ENCODE results near the gene CLDN34.
A peak's percentile ranks its signal among the peaks of the same experiment; 100 is the strongest.

The CLDN34 gene

DNA sequence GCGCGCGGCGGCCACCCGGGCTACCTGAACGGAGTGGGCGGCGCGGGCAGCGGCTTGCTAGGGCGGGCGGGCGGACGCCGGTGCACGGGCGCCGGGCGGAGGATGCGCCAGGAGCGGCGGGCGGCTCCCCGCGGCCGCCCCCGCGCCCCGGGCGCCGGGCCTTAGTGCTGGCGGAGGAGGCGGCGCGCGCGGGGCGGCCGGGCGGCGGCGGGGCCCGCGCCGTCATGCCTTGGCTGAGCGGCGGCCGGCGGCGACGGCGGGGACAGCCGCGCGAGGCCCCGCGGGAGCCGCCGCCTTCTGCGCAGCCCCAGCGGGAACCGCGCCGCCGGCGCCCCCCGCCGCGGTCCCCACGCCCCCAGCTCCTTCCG, 48.2 kb downstream of the CLDN34 start:
- Histone ChIP-seq H3K27ac (ENCODE audit: low read depth, low read length) (peak overlapping the region; percentile 67), H3K4me1 (ENCODE audit: control insufficient read depth, insufficient read depth, low read length) (peaks cover 48% of the 10 kb centered on the region), H3K9ac (ENCODE audit: low read depth, low read length) (no peak overlapping the region), H3K36me3 (ENCODE audit: control insufficient read depth, insufficient read depth, low read length) (no peaks in the 10 kb centered on the region; the same call in 1 of the 2 replicates), H3K27me3 (ENCODE audit: control insufficient read depth, insufficient read depth, low read length) (no peaks in the 10 kb centered on the region), H3K9me3 (ENCODE audit: control insufficient read depth, insufficient read depth, low read length) (no peaks in the 10 kb centered on the region), H3K4me3 (ENCODE audit: low read depth, low read length) (peak overlapping the region; percentile 73; the same call in 1 of the 2 replicates)

DNA sequence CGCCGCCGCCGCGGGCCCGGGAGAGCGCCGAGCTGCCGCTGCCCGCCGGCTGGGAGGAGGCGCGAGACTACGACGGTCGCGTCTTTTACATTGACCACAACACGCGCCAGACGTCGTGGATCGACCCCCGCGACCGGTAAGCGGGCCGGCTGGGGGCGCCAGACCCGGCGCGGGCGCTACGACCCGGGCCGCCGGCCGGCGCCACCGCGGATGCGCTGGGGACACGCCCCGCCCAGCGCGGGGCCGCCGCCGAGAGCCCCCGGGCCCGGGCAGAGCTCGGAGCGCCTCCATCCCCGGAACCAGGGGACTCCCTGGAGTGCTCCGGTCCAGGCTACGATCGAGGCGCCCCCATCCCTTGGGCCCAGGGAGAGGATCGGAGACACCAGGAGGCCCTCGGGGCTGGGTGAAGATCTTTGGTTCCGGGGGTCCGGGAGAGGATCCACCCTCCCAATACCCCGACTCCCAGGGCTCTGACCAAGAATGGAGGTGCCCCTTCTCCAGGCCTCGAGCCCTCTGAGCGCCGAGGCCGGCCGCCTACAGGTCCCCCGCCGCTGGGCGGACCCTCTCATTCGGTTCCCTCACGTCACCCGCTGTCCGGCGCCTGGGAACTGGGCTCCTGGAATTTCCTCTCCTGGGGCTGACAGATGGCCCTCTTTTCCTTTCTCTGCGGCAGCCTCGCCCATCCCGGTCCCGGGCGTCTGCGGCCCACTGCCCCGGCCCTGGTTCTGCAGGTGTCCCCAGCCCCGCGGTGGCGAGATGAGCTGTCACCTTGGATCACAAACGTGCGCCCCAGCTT, 48.8 kb downstream of the CLDN34 start:
- H3K36me3 ChIP-seq (ENCODE audit: control insufficient read depth, insufficient read depth, low read length): no peaks in the 10 kb centered on the region; the same call in 1 of the 2 replicates
- no peaks in the 10 kb centered on the region for H3K27me3 ChIP-seq (ENCODE audit: control insufficient read depth, insufficient read depth, low read length)
- peak overlapping the region; percentile 18; the same call in 1 of the 2 replicates for H3K9ac ChIP-seq (ENCODE audit: low read depth, low read length)
- H3K4me1 ChIP-seq (ENCODE audit: control insufficient read depth, insufficient read depth, low read length): peaks cover 42% of the 10 kb centered on the region
- H3K27ac ChIP-seq (ENCODE audit: low read depth, low read length): peak overlapping the region; percentile 67
- H3K4me3 ChIP-seq (ENCODE audit: low read depth, low read length): peak overlapping the region; percentile 73
- no peaks in the 10 kb centered on the region for H3K9me3 ChIP-seq (ENCODE audit: control insufficient read depth, insufficient read depth, low read length)

DNA sequence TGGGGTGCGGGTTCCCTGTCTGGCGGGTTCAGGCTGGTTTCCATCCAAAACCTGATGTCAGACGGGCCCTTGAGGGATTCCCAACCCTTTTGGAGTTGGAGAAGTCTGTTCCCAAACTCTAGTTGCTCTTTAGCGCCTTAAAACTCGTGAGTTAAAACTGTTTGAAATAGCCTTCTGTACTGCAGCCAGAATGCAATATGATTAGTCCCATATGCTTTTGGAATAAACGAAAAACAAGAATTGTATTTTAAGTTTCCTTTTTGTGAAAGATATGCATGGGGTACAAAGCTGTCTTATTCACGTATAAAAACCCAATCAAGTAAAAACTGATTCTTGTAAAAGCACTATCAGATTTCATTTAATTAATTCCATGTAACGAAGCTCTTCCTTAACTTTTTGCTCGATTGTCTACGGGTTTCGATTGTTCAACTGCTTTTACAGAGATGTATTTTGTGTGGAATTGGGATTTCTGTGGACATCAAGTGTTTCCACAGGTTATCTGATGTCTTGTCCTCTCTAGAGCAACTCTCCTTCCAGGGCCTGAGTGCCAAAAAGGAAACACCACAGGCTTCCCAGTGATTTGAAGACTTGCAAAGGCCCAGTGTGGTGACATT, 49.5 kb downstream of the CLDN34 start:
- peak overlapping the region; percentile 73 for H3K4me3 ChIP-seq (ENCODE audit: low read depth, low read length)
- no peaks in the 10 kb centered on the region; the same call in 1 of the 2 replicates for H3K36me3 ChIP-seq (ENCODE audit: control insufficient read depth, insufficient read depth, low read length)
- H3K27me3 ChIP-seq (ENCODE audit: control insufficient read depth, insufficient read depth, low read length): no peaks in the 10 kb centered on the region
- peaks cover 35% of the 10 kb centered on the region for H3K4me1 ChIP-seq (ENCODE audit: control insufficient read depth, insufficient read depth, low read length)
- H3K27ac ChIP-seq (ENCODE audit: low read depth, low read length): peak overlapping the region; percentile 67
- no peak overlapping the region for H3K9ac ChIP-seq (ENCODE audit: low read depth, low read length)
- H3K9me3 ChIP-seq (ENCODE audit: control insufficient read depth, insufficient read depth, low read length): no peaks in the 10 kb centered on the region

DNA sequence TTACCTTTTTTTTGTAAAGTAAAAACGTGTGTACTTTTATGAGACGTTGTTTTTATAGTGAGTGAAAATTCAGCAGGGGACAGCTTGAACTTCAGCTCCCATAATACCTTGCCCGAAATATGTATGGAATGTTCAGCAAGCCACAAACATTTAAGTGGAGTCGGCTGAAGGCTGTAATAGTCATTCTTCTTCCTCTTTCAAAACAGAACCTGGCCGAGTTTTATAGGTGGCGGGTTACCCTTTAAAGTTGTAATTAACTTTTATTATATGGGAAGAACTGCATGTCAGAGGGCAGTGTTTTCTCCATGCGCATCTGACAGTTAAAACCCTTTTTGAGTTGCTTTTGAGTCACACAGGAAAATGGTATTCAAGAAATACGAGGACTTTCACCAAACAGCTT, 50.7 kb downstream of the CLDN34 start:
- Histone ChIP-seq H3K9ac (ENCODE audit: low read depth, low read length) (no peak overlapping the region), H3K4me1 (ENCODE audit: control insufficient read depth, insufficient read depth, low read length) (peaks cover 23% of the 10 kb centered on the region), H3K9me3 (ENCODE audit: control insufficient read depth, insufficient read depth, low read length) (no peaks in the 10 kb centered on the region), H3K36me3 (ENCODE audit: control insufficient read depth, insufficient read depth, low read length) (no peaks in the 10 kb centered on the region; the same call in 1 of the 2 replicates), H3K27ac (ENCODE audit: low read depth, low read length) (no peak overlapping the region), H3K27me3 (ENCODE audit: control insufficient read depth, insufficient read depth, low read length) (no peaks in the 10 kb centered on the region), H3K4me3 (ENCODE audit: low read depth, low read length) (no peak overlapping the region; the same call in 1 of the 2 replicates)
